Fibroblast of lung (primary cell): ENCODE measurements around the gene PYHIN1. TPM values are rescaled to one million over a fixed set of nuclear protein-coding genes. Genes with fewer than 3 reads are reported as not detected.

ENCODE experiments used
- DNase-seq, 2 donors: peaks; one replicate each; pipeline versions ENCODE4 v3.0.0 to v3.0.0-alpha.2; 2010; ENCODE audit warnings: low read depth in 2 of 2
- H2AFZ ChIP-seq: 2 replicates; pipeline ENCODE4 v1.5.1; 2012; ENCODE audit warnings: low read length, control low read depth, inconsistent platforms
- H3K27ac ChIP-seq: 2 replicates; pipeline ENCODE4 v1.5.1; 2011; ENCODE audit warnings: low read length, control low read depth; ENCODE audit not compliant: insufficient read depth
- H3K27me3 ChIP-seq: 2 replicates; pipeline ENCODE4 v1.5.1; 2011; ENCODE audit warnings: mild to moderate bottlenecking, low read length; ENCODE audit not compliant: control insufficient read depth, insufficient read depth
- H3K36me3 ChIP-seq: 2 replicates; pipeline ENCODE4 v1.5.1; 2011; ENCODE audit warnings: low read length; ENCODE audit not compliant: control insufficient read depth, insufficient read depth
- H3K4me1 ChIP-seq: 2 replicates; pipeline ENCODE4 v1.5.1; 2011; ENCODE audit warnings: low read length; ENCODE audit not compliant: control insufficient read depth, insufficient read depth; ENCODE audit errors: extremely low read depth
- H3K4me2 ChIP-seq: 2 replicates; pipeline ENCODE4 v1.5.1; 2011; ENCODE audit warnings: low read length, control low read depth; ENCODE audit not compliant: insufficient read depth; ENCODE audit errors: extremely low read depth
- H3K4me3 ChIP-seq, 4 experiments: fragments of 200-600 bp in 1 of 4; sonication (generic) in 1 of 4; replicated peaks in 1 of 4; 2 replicates each; pipeline ENCODE4 v1.5.1; 2011 to 2016; ENCODE audit warnings: low read length in 4 of 4, low read depth in 3 of 4, mild to moderate bottlenecking in 3 of 4, control low read depth in 2 of 4, inconsistent platforms in 1 of 4, mixed read lengths in 1 of 4; ENCODE audit not compliant: insufficient read depth in 1 of 4; ENCODE audit errors: control extremely low read depth in 1 of 4
- H3K79me2 ChIP-seq: 2 replicates; pipeline ENCODE4 v1.5.1; 2012; ENCODE audit warnings: mild to moderate bottlenecking, low read length, inconsistent platforms; ENCODE audit not compliant: control insufficient read depth, insufficient read depth
- H3K9ac ChIP-seq: 2 replicates; pipeline ENCODE4 v1.5.1; 2011; ENCODE audit warnings: mild to moderate bottlenecking, low read length, control low read depth; ENCODE audit not compliant: insufficient read depth
- H3K9me3 ChIP-seq: 2 replicates; pipeline ENCODE4 v1.5.1; 2012; ENCODE audit warnings: low read depth, low read length; ENCODE audit not compliant: control insufficient read depth, insufficient read depth
- H4K20me1 ChIP-seq: 2 replicates; pipeline ENCODE4 v1.5.1; 2011; ENCODE audit warnings: low read length; ENCODE audit not compliant: control insufficient read depth, insufficient read depth; ENCODE audit errors: extremely low read depth
- CTCF ChIP-seq, 2 donors: IDR thresholded peaks in 1 of 2; conservative IDR thresholded peaks in 1 of 2; 1 replicate in 1 of 2; 2 replicates in 1 of 2; pipeline ENCODE4 v1.5.1; 2011 to 2012; ENCODE audit warnings: low read length in 2 of 2, control low read depth in 1 of 2, inconsistent platforms in 1 of 2, low read depth in 1 of 2, mild to moderate bottlenecking in 1 of 2
- EZH2 ChIP-seq: IDR thresholded peaks from 2 replicates; pipeline ENCODE4 v1.5.1; 2012; ENCODE audit warnings: low read length, control low read depth, mild to moderate bottlenecking; ENCODE audit errors: missing control alignments
- polyA minus RNA-seq: library from RNA; depleted of rRNA, polyadenylated mRNA; stranded (reverse); fragments of >200 nt; gene quantifications from 2 replicates; pipeline ENCODE4 v1.2.3, GENCODE V29; 2011; ENCODE audit warnings: low replicate concordance
- polyA plus RNA-seq, 2 donors: library from polyadenylated mRNA; depleted of rRNA in 1 of 2; stranded (reverse) in 1 of 2; unstranded in 1 of 2; fragments of >200 nt; gene quantifications; 2 replicates each; pipeline ENCODE4 v1.2.1, GENCODE V29; 2011 to 2012; ENCODE audit warnings: missing spikeins in 1 of 2
- total RNA-seq: library from RNA; depleted of rRNA; stranded (reverse); fragments of >200 nt; gene quantifications from 2 replicates; pipeline ENCODE4 v1.2.1, GENCODE V29; 2014

PYHIN1 gene
- total RNA-seq = not detected in 2 replicates
- not detected in 2 replicates for polyA plus RNA-seq
- not detected in 2 replicates for polyA plus RNA-seq (2012)
- polyA minus RNA-seq = not detected in 2 replicates

- H3K4me3 ChIP-seq = no peak within 1 kb of the TSS
- no peak for DNase-seq
- no peaks in the 10 kb centered on the region for H3K27me3 ChIP-seq
- H3K36me3 ChIP-seq = no peaks in the 10 kb centered on the region
- H3K4me2 ChIP-seq = no peak within 1 kb of the TSS
- H4K20me1 ChIP-seq = no peaks in the 10 kb centered on the region
- H2AFZ ChIP-seq = no peak within 1 kb of the TSS
- H3K27ac ChIP-seq = no peak within 1 kb of the TSS
- no peak within 1 kb of the TSS for H3K9ac ChIP-seq
- H3K9me3 ChIP-seq = no peaks in the 10 kb centered on the region
- no peaks in the 10 kb centered on the region for H3K4me1 ChIP-seq
- TF ChIP-seq EZH2 (no peak), CTCF (conservative IDR thresholded peaks at IDR 0.05 in 1 of 2, IDR thresholded peaks at IDR 0.05 in 1 of 2; ENCODE audit: low read depth in 1 of 2, low read length in 2 of 2) (no peak)
- no peaks in the 10 kb centered on the region for H3K79me2 ChIP-seq
Observed at GRCh38 chr1:158931055-158931737, at the start of gene PYHIN1. Gene PYHIN1, plus strand, starts transcription at chr1:158931552. Its CDS starts 5,359 bp downstream, at chr1:158936911.

- H3K9ac ChIP-seq = no peak overlapping the region
- H2AFZ ChIP-seq = no peak overlapping the region
- no peaks in the 10 kb centered on the region for H4K20me1 ChIP-seq
- no peaks in the 10 kb centered on the region for H3K36me3 ChIP-seq
- H3K9me3 ChIP-seq = no peaks in the 10 kb centered on the region
- TF ChIP-seq CTCF (conservative IDR thresholded peaks at IDR 0.05 in 1 of 2, IDR thresholded peaks at IDR 0.05 in 1 of 2; ENCODE audit: low read depth in 1 of 2, low read length in 2 of 2) (no peak), EZH2 (no peak)
- no peak overlapping the region for H3K27ac ChIP-seq
- no peaks in the 10 kb centered on the region for H3K4me1 ChIP-seq
- DNase-seq = no peak
- no peak overlapping the region for H3K4me2 ChIP-seq
- H3K4me3 ChIP-seq = no peak overlapping the region
- no peaks in the 10 kb centered on the region for H3K79me2 ChIP-seq
- no peaks in the 10 kb centered on the region for H3K27me3 ChIP-seq
Observed at GRCh38 chr1:158893654-158894053, 37.7 kb upstream of the PYHIN1 start.

GRCh38 chr1:158898722-158899121, 32.6 kb upstream of the PYHIN1 start:
- Histone ChIP-seq H3K9me3 (no peaks in the 10 kb centered on the region), H3K79me2 (no peaks in the 10 kb centered on the region), H3K4me3 (no peak overlapping the region), H2AFZ (no peak overlapping the region), H3K4me2 (no peak overlapping the region), H3K9ac (no peak overlapping the region), H4K20me1 (no peaks in the 10 kb centered on the region), H3K36me3 (no peaks in the 10 kb centered on the region), H3K27ac (no peak overlapping the region), H3K4me1 (no peaks in the 10 kb centered on the region), H3K27me3 (no peaks in the 10 kb centered on the region)
- no peak for TF ChIP-seq CTCF (conservative IDR thresholded peaks at IDR 0.05 in 1 of 2, IDR thresholded peaks at IDR 0.05 in 1 of 2; ENCODE audit: low read depth in 1 of 2, low read length in 2 of 2)
- no peak for TF ChIP-seq EZH2
- DNase-seq = no peak
